IPS DF 19.7 (cell line): ENCODE data around the gene PLCH2.
"Not testable (repeated sequence)": the region's sequence is repeated elsewhere in the genome, so short reads cannot be mapped to it uniquely, and the experiment has no call there.

Source experiments
- DNase-seq: peaks from one replicate; pipeline ENCODE4 v3.0.0-alpha.2; 2013; ENCODE audit warnings: low read depth, low spot score

The PLCH2 gene

GRCh38 chr1:2476061-2476999 is at the start of gene PLCH2:
Gene PLCH2 (plus strand): TSS chr1:2476289. CDS start chr1:2476589, 300 bp downstream.
- DNase-seq = no peak

- DNase-seq = no peak
Measured at GRCh38 chr1:2426540-2426939, 49.5 kb upstream of the PLCH2 start.

- DNase-seq = no peak
Measured at GRCh38 chr1:2427051-2427450, 49.0 kb upstream of the PLCH2 start.

- no peak for DNase-seq
Measured at GRCh38 chr1:2427976-2428375, 48.1 kb upstream of the PLCH2 start.

- no peak for DNase-seq
Measured at GRCh38 chr1:2428490-2428889, 47.6 kb upstream of the PLCH2 start.

GRCh38 chr1:2429780-2430591 is 46.1 kb upstream of the PLCH2 start:
- DNase-seq = no peak

GRCh38 chr1:2430592-2430973 is 45.5 kb upstream of the PLCH2 start:
- DNase-seq = no peak

GRCh38 chr1:2431103-2431502 is 45.0 kb upstream of the PLCH2 start:
- no peak for DNase-seq

GRCh38 chr1:2431518-2431917 is 44.6 kb upstream of the PLCH2 start:
- DNase-seq = no peak

- no peak for DNase-seq
Measured at GRCh38 chr1:2432441-2432844, 43.6 kb upstream of the PLCH2 start.

- DNase-seq = no peak
Measured at GRCh38 chr1:2433196-2433595, 42.9 kb upstream of the PLCH2 start.

GRCh38 chr1:2433936-2434655 is 42.0 kb upstream of the PLCH2 start:
- no peak for DNase-seq

- no peak for DNase-seq
Measured at GRCh38 chr1:2435091-2435490, 41.0 kb upstream of the PLCH2 start.

GRCh38 chr1:2435746-2436355 is 40.2 kb upstream of the PLCH2 start:
- DNase-seq = no peak

- no peak for DNase-seq
Measured at GRCh38 chr1:2436876-2437275, 39.2 kb upstream of the PLCH2 start.

- DNase-seq = no peak
Measured at GRCh38 chr1:2437617-2438016, 38.5 kb upstream of the PLCH2 start.

- DNase-seq = no peak
Measured at GRCh38 chr1:2438038-2438437, 38.1 kb upstream of the PLCH2 start.

GRCh38 chr1:2438641-2439040 is 37.4 kb upstream of the PLCH2 start:
- no peak for DNase-seq

GRCh38 chr1:2439369-2439768 is 36.7 kb upstream of the PLCH2 start:
- no peak for DNase-seq

GRCh38 chr1:2440346-2440745 is 35.7 kb upstream of the PLCH2 start:
- not testable (repeated sequence) for DNase-seq

- no peak for DNase-seq
Measured at GRCh38 chr1:2441746-2442145, 34.3 kb upstream of the PLCH2 start.

- DNase-seq = no peak
Measured at GRCh38 chr1:2442661-2443060, 33.4 kb upstream of the PLCH2 start.
